GM23248 (cell line): ENCODE results near the gene ADAMTSL2. TPM values are rescaled to one million over a fixed set of nuclear protein-coding genes. Genes with fewer than 3 reads are reported as not detected.
"Not testable (repeated sequence)": the region's sequence is repeated elsewhere in the genome, so short reads cannot be mapped to it uniquely, and the experiment has no call there.

Source experiments
- DNase-seq: peaks from one replicate; pipeline ENCODE4 v3.0.0-alpha.2; 2015
- H2AFZ ChIP-seq: fragments of 200-600 bp; sonication (generic); 2 replicates; pipeline ENCODE4 v1.6.1; 2016; ENCODE audit warnings: antibody characterized with exemption
- H3F3A ChIP-seq: fragments of 200-600 bp; sonication (generic); 2 replicates; pipeline ENCODE4 v1.6.1; 2016; ENCODE audit warnings: mild to moderate bottlenecking, antibody characterized with exemption, mixed run types; ENCODE audit not compliant: insufficient read depth
- H3K27ac ChIP-seq: fragments of 200-600 bp; sonication (generic); 2 replicates; pipeline ENCODE4 v1.5.1; 2016; ENCODE audit warnings: mild to moderate bottlenecking
- H3K27me3 ChIP-seq: fragments of 200-600 bp; sonication (generic); replicated peaks from 2 replicates; pipeline ENCODE4 v1.6.1; 2016; ENCODE audit warnings: mild to moderate bottlenecking; ENCODE audit not compliant: insufficient read depth
- H3K36me3 ChIP-seq: fragments of 200-600 bp; sonication (generic); 2 replicates; pipeline ENCODE4 v1.6.1; 2016; ENCODE audit warnings: low read depth, mild to moderate bottlenecking
- H3K4me1 ChIP-seq: fragments of 200-600 bp; sonication (generic); 2 replicates; pipeline ENCODE4 v1.6.1; 2016; ENCODE audit warnings: mild to moderate bottlenecking; ENCODE audit not compliant: insufficient read depth
- H3K4me2 ChIP-seq: fragments of 200-600 bp; sonication (generic); one replicate; pipeline ENCODE4 v1.6.1; 2016; ENCODE audit warnings: mild to moderate bottlenecking; ENCODE audit not compliant: unreplicated experiment
- H3K4me3 ChIP-seq: fragments of 200-600 bp; sonication (generic); 2 replicates; pipeline ENCODE4 v1.5.1; 2016; ENCODE audit warnings: mild to moderate bottlenecking
- H3K79me2 ChIP-seq: fragments of 200-600 bp; sonication (generic); 2 replicates; pipeline ENCODE4 v1.6.1; 2016; ENCODE audit warnings: mild to moderate bottlenecking; ENCODE audit not compliant: insufficient read depth
- H3K9ac ChIP-seq: fragments of 200-600 bp; sonication (generic); 2 replicates; pipeline ENCODE4 v1.6.1; 2016; ENCODE audit warnings: mild to moderate bottlenecking
- H3K9me2 ChIP-seq: fragments of 200-600 bp; sonication (generic); 2 replicates; pipeline ENCODE4 v1.6.1; 2016; ENCODE audit warnings: mixed run types, mild to moderate bottlenecking, moderate library complexity; ENCODE audit not compliant: insufficient read depth
- H3K9me3 ChIP-seq: fragments of 200-600 bp; sonication (generic); one replicate; pipeline ENCODE4 v1.6.1; 2017; ENCODE audit warnings: low read depth
- H4K20me1 ChIP-seq: fragments of 200-600 bp; sonication (generic); 2 replicates; pipeline ENCODE4 v1.6.0; 2016; ENCODE audit not compliant: insufficient read depth
- EZH2 ChIP-seq: fragments of 200-600 bp; sonication (generic); IDR thresholded peaks from 2 replicates; pipeline ENCODE4 v1.6.1; 2018; ENCODE audit warnings: antibody characterized with exemption, mild to moderate bottlenecking; ENCODE audit not compliant: insufficient read depth, poor library complexity, severe bottlenecking
- EZH2phosphoT487 ChIP-seq: fragments of 200-600 bp; sonication (generic); IDR thresholded peaks from 2 replicates; pipeline ENCODE4 v1.6.1; 2018; ENCODE audit warnings: antibody characterized with exemption, moderate library complexity, mild to moderate bottlenecking, low read depth; ENCODE audit not compliant: insufficient read depth
- WGBS, 2 experiments: methylation state at CpG; one replicate each; pipeline ENCODE4 v1.1.6; 2015 to 2017; ENCODE audit warnings: low lambda C conversion rate in 2 of 2, low coverage in 1 of 2; ENCODE audit errors: missing lambda C conversion rate in 2 of 2; 5-methylcytosine and 5-hydroxymethylcytosine counted together
- in situ Hi-C: fragments of 300-500 bp; cut with MboI; formaldehyde crosslinking; loops from 2 replicates; pipeline ENCODE4 v1.15.0; 2020
- polyA plus RNA-seq: library from polyadenylated mRNA; unstranded; fragments of >200 nt; fragmentation: Nextera tagmentation; extraction: Ambion mirVana; gene quantifications from 2 replicates; pipeline ENCODE4 v1.2.1, GENCODE V29; 2016
- total RNA-seq: library from RNA; depleted of rRNA; stranded (reverse); fragments of >200 nt; shearing (Covaris generic); gene quantifications from 2 replicates; pipeline ENCODE4 v1.2.3, GENCODE V29; 2014

ADAMTSL2 gene
- total and polyA plus RNA-seq, 2 experiments from 2014 or later, result 0.11 TPM; not detected in 1

DNA sequence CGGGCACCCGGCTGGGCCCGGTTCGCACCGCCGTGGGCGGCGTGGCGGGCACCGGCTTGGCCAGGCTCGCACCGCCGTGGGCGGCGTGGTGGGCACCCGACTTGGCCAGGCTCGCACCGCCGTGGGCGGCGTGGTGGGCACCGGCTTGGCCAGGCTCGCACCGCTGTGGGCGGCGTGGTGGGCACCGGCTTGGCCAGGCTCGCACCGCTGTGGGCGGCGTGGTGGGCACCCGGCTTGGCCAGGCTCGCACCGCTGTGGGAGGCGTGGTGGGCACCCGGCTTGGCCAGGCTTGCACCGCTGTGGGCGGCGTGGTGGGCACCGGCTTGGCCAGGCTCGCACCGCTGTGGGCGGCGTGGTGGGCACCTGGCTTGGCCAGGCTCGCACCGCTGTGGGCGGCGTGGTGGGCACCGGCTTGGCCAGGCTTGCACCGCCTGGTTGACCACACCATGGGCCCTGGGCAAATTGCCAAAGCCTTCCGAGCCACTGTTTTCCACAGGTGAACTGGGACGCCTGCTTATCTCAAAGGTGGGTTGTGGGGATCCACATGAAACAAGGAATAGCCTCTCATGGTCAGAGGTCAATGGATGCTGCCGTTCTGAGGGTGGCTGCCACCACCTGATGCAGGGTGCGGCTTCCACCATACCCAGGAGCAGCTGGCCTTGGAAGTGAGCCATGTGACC, 28.2 kb downstream of the ADAMTSL2 start:
- 55 to 92% methylated on average over 4 to 54 of the region's 54 CpGs for WGBS, 2 experiments

DNA sequence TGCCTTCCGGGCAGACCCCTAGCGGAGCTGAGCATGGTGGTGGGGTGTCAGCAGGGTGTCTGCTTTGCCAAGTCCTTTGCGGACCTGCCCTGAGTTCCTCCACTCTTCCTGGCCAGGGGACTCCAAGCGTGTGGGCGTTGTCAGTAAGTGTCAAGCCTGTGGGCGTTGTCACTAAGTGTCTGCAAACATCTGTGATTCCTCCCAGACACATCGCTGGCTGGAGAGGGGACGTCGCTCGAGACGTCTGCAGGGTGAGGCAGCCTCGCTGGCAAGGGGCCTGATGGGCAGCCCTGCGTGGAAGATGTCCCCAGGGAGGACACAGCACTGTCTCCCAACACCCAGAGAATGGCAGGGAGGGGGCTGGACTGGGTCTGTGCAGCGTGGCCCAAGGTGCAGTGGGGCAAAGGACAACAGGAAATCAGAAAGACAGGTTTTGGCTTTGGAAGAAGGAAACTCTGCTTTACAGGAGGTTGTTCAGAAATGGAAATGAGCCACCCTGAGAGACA, 28.8 kb downstream of the ADAMTSL2 start:
- H3K79me2 ChIP-seq, result no peaks in the 10 kb centered on the region
- no peaks in the 10 kb centered on the region for H3K9me2 ChIP-seq
- H3K4me1 ChIP-seq, result peaks cover 3% of the 10 kb centered on the region
- DNase-seq, result peak; percentile 40
- H4K20me1 ChIP-seq, result no peaks in the 10 kb centered on the region
- H3K9me3 ChIP-seq, result no peaks in the 10 kb centered on the region
- H3F3A ChIP-seq, result no peaks in the 10 kb centered on the region
- no peak overlapping the region for H3K27ac ChIP-seq
- H3K36me3 ChIP-seq, result no peaks in the 10 kb centered on the region
- H3K27me3 ChIP-seq, result peaks cover 16% of the 10 kb centered on the region; the same call in 1 of the 2 replicates
- in situ Hi-C loops, result no loop called here
- 2 to 6% methylated on average over 14 of the region's 14 CpGs for WGBS, 2 experiments
- TF ChIP-seq EZH2 (no peak), EZH2phosphoT487 (no peak)
- no peak overlapping the region for H2AFZ ChIP-seq
- no peak overlapping the region for H3K4me2 ChIP-seq
- H3K9ac ChIP-seq, result no peak overlapping the region
- no peak overlapping the region for H3K4me3 ChIP-seq

More for the DNA sequence above, 28.2 kb downstream of the ADAMTSL2 start:
- Histone ChIP-seq H3K4me3 (no peak overlapping the region), H3K9me2 (no peaks in the 10 kb centered on the region), H3K4me2 (no peak overlapping the region), H2AFZ (no peak overlapping the region), H4K20me1 (no peaks in the 10 kb centered on the region), H3K27me3 (peaks cover 16% of the 10 kb centered on the region; the same call in 1 of the 2 replicates), H3K9ac (no peak overlapping the region), H3K4me1 (peaks cover 9% of the 10 kb centered on the region), H3K9me3 (no peaks in the 10 kb centered on the region), H3F3A (no peaks in the 10 kb centered on the region), H3K27ac (no peak overlapping the region), H3K79me2 (no peaks in the 10 kb centered on the region), H3K36me3 (no peaks in the 10 kb centered on the region)
- no peak for DNase-seq
- TF ChIP-seq EZH2 (no peak), EZH2phosphoT487 (no peak)
- in situ Hi-C loops, result no loop called here

DNA sequence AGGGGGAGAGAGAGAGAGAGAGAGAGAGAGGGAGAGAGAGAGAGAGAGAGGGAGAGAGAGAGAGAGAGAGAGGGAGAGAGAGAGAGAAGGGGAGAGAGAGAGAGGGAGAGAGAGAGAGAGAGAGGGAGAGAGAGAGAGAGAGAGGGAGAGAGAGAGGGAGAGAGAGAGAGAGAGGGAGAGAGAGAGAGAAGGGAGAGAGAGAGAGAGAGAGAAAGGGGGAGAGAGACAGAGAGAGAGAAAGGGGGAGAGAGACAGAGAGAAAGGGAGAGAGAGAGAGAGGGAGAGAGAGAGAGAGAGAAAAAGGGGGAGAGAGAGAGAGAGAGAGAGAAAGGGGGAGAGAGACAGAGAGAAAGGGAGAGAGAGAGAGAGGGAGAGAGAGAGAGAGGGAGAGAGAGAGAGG, 29.3 kb downstream of the ADAMTSL2 start:
- in situ Hi-C loops, H3K4me3 ChIP-seq, H3K36me3 ChIP-seq, H4K20me1 ChIP-seq, H3K4me2 ChIP-seq, H3K9me2 ChIP-seq, H3K9ac ChIP-seq, H3F3A ChIP-seq, H3K79me2 ChIP-seq, H3K4me1 ChIP-seq, H2AFZ ChIP-seq, H3K27ac ChIP-seq, H3K9me3 ChIP-seq, DNase-seq: not testable (repeated sequence)
- H3K27me3 ChIP-seq, result peaks cover 16% of the 10 kb centered on the region; the same call in 1 of the 2 replicates

DNA sequence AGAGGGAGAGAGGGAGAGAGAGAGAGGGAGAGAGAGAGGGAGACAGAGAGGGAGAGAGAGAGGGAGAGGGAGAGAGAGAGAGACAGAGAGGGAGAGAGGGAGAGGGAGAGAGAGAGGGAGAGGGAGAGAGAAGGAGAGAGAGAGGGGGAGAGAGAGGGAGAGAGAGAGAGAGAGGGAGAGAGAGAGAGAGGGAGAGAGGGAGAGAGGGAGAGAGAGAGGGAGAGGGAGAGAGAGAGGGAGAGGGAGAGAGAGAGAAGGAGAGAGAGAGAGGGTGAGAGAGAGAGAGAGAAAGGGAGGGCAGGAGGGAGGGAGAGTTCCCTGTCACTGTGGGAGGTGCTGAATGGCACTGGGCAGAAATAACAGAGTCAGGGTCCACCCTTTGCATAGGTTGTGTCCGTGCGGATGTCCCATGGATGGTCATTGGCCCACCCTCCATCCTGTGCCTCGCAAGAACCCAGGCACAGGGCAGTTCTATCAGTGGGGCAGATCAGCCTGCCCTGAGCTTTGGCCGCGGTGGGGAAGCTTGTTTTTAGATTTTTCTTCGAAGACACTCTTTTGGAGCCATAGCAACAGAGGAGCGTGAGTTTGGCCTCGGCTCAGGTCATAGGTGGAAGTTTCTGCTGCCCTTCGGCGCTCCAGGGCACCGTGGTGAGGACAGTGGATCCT, 30.1 kb downstream of the ADAMTSL2 start:
- H3K9me2 ChIP-seq, result no peaks in the 10 kb centered on the region
- H3K36me3 ChIP-seq, result no peaks in the 10 kb centered on the region
- no peaks in the 10 kb centered on the region for H3K4me1 ChIP-seq
- DNase-seq, result no peak
- H3F3A ChIP-seq, result no peaks in the 10 kb centered on the region
- no peaks in the 10 kb centered on the region for H3K9me3 ChIP-seq
- no peaks in the 10 kb centered on the region for H4K20me1 ChIP-seq
- no peak for TF ChIP-seq EZH2
- WGBS, 2 experiments, result 39 to 40% methylated on average over 9 to 11 of the region's 11 CpGs
- H3K9ac ChIP-seq, result no peak overlapping the region
- no peaks in the 10 kb centered on the region for H3K79me2 ChIP-seq
- no peak overlapping the region for H2AFZ ChIP-seq
- in situ Hi-C loops, result no loop called here
- H3K27me3 ChIP-seq, result peaks cover 21% of the 10 kb centered on the region
- no peak overlapping the region for H3K27ac ChIP-seq
- no peak overlapping the region for H3K4me3 ChIP-seq
- no peak overlapping the region for H3K4me2 ChIP-seq
